NCI-H69 (cell line): ENCODE data around the gene CRYBG3.
A peak's percentile ranks its signal among the peaks of the same experiment; 100 is the strongest.
"Not testable (repeated sequence)": the region's sequence is repeated elsewhere in the genome, so short reads cannot be mapped to it uniquely, and the experiment has no call there.

Experiments used
- DNase-seq: peaks from one replicate; lab custom pipeline; 2025; lab: John Stamatoyannopoulos, UW

The CRYBG3 gene

GRCh38 chr3:97821774-97822358 lies at the start of gene CRYBG3:
Gene CRYBG3 (plus strand): TSS chr3:97822011. CDS start chr3:97822207, 196 bp downstream.
- DNase-seq = peak; percentile 92

- no peak for DNase-seq
Measured at GRCh38 chr3:97772926-97773325, 48.9 kb upstream of the CRYBG3 start.

GRCh38 chr3:97778152-97778551 lies 43.7 kb upstream of the CRYBG3 start:
- DNase-seq = no peak

GRCh38 chr3:97793420-97794019 lies 28.3 kb upstream of the CRYBG3 start:
- peak; percentile 66 for DNase-seq

GRCh38 chr3:97795951-97796350 lies 25.9 kb upstream of the CRYBG3 start:
- no peak for DNase-seq

- DNase-seq = no peak
Measured at GRCh38 chr3:97804471-97804870, 17.3 kb upstream of the CRYBG3 start.

DNA sequence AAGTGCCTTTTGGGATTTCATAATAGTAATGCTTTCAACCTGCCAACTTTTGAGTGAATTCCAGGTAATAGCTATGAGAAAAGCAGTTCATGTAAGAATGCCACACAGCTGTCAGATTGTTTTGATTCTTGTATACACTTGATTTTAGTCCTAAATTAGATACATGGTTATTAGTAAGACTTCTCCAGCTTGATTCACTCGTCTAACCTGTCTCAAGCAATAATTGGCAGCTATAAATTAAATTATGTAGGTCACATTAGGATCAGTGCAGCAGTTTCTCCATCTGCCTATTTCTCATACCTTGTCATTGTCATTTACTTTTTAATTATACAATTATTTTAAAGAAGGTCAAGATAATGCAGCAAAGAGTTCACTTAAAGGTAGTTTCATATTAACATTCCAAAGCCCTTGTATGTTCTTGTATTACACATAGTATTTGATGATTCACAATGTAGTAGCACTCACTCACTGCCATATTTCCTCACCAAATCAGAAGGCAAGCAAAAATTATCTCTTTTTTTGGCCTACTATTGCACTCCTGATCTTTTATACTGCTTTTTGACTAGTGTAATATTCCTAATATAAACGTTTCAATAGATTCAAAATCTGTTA lies 10.9 kb upstream of the CRYBG3 start:
- peak; percentile 60 for DNase-seq

- DNase-seq = peak; percentile 34
Measured at GRCh38 chr3:97815149-97815917, 6.5 kb upstream of the CRYBG3 start.

DNA sequence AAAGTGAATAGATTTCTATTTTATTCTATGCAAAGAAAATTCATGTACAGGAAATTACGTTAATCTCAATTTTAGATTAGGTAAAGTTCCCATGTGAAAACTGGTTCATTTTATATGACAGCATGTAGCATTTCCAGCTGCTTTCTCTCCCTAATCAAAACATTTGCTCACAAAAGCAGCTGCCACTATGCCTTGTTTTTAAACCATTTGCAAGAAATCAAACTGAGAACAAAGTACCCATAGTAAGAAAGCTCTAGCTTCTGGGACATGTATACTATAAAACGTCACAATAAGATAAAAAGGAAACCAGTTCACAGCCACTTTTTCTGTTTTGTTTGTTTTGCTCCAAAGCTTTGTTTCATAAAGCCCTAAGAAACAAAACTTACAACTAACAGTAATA lies 5.0 kb upstream of the CRYBG3 start:
- peak; percentile 33 for DNase-seq

DNA sequence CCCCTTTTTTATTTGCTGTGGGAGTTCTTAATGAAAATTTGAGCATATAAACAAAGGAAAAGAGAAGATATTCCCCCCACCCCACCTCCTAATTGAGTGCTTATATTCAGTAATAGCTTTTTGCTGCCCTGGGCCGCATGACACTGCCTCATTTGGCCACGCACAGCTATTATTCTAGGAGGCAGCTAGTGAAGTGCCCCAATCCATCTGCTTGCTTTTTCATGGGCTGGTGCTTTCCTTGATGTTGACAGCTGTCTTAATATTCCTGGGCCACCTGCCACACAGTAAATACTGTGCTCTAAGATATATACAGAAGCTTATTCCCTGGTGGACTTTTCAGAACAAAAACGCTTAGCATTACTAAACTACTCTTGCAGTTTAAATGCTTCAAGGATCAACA lies 3.8 kb upstream of the CRYBG3 start:
- DNase-seq = peak; percentile 96

DNA sequence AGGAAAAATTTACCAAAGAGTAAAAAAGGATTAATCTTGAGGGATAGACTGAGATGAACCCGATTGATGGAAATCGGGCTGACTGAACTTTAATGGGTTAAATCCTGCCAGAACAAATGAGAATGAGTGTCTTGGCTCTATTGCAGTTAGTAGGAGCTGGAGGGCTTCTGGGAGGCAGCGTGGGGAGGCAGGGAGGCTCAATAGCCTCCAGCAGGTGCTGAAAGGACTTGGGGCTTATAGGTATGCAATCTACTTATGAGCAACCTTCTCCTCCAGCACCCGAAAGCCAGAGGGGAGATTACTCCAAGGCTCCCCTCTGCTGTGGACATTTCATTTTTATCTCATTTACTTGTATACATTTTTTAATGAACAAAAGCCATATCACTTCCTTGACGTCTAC lies 1.0 kb upstream of the CRYBG3 start:
- DNase-seq = peak; percentile 39

- DNase-seq = peak; percentile 86
Measured at GRCh38 chr3:97821287-97821773, 481 bp upstream of the CRYBG3 start.

GRCh38 chr3:97822359-97822775 lies 556 bp downstream of the CRYBG3 start:
- DNase-seq = peak; percentile 65

DNA sequence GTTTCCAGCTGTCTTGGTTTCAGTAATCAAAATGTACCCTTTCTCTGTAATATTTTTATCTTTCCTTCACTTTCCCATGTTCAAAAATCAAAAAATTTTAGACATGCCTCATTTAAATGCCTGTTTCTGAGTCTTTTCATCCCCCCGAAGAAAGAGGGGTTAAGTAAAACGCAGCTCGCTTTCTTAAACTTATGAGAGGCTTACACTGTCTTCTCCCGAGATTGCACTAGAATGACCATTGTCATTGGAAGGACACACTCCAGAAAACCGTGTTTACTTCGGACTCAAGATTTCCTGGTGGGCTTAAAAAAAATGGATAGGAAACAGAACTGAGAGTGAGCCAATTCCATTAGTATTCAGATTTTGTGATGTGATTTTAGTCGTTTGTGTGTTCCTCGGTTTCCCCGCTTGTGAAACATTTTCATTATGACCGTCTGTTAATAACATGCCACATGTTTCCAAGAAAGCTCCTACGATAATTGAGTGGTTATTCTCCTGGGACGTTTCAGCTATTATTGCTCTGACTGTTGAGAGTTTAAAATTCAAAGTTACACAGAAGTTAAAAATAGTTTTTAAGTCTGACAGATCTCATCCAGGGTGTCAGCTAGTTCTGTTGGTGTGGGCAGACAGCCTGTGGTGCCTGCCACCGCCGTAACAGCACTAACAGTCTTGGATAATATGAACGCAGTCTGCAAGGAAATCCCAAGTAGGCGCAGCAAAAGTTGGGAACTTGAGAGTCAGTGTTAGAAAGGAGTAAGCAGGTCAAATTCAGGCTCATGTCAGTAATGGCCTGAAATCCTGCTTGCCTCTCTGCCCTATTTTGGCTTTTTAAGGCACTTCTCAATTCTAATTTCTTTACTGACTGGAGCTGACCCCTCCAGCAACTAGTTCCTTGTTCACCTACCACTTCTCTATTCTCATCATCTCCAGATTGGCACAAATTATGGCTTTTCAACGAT lies 1.5 kb downstream of the CRYBG3 start:
- peak; percentile 44 for DNase-seq

DNA sequence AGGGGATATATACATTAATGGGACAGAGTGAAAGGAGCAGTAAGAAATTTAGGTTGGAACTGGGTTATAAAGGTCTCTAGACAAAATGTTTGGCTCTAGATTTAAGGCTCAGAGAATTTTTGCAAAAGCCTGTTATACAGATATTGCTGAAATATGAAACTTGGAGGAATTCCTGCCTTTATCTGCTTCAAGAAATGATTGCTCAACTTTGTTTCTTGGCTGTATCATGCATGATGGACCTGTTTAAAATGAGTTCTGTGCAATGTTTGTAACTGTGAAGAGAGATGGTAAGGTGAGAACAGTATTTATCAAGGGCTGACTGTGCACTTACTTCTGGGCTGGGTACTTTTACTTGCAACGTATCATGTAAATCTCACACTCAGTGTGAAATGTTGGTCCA lies 3.3 kb downstream of the CRYBG3 start:
- no peak for DNase-seq

DNA sequence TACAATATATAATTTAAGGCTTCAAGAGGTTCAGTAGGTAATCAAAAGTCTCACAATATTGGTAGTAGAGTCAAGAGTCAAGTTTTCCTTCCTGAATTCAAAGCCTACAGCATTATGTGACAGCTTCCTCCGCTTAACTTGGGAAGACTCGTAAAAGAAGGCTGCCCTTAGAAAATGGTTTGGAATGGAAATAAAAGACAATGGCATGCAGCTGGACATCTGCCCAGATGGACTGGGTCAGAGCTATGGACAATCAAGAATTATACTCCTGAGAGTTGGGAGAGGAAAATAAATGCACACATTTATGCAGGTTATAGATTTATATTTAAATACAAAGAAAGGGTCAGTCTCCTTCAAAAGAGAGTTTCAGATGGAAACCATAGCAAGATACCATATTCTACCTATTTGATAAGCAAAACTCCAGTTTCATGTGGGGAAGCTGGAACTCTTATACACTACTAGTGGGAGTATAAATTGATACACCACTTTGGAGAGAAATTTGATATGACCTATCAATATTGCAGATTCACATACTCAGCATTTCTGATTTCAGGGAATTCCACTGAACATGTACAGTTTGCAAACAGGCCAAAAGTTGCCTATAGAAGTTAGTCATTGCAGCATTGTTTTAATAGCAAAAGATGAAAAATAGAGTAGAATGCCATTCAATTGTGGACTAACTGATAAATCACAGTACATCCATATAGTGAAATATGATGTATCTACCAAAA lies 6.1 kb downstream of the CRYBG3 start:
- DNase-seq = no peak

DNA sequence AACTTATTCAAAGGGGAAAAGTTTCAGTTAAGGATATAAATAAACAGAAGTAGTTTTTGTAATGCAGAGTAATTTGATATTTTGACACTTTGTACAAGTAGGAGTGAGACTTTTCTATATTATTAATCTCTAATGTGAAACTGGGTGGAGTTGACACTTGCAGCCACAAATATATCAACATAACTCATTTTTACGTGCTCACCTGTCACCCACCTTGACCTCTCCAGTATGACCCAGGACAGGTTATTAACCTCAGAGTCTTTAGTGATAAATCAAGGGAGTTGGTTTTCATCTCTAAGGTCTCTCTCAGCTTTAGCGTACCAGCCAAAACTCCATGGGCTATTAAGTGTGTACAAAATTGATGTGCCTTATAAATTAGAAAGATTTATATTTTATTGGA lies 7.4 kb downstream of the CRYBG3 start:
- peak; percentile 8 for DNase-seq

DNA sequence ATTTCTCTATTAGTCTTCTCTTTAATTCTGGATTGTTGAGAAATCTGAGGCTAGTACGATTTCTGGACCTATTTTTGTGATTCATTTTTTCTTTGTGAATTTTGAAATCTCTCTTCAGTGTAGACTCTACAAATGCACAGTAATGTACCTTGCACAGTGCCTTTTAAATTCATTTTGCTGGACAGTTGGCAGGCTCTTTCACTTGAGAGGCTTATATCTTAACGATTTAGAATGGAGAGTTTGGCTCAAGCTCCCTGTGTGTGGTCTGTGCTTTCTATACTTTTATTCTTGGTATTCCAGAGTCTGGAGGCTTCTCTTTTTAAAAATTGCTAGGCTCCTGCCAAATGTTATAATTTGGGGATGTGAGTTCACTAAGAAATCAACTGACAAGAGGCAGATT lies 8.8 kb downstream of the CRYBG3 start:
- no peak for DNase-seq

DNA sequence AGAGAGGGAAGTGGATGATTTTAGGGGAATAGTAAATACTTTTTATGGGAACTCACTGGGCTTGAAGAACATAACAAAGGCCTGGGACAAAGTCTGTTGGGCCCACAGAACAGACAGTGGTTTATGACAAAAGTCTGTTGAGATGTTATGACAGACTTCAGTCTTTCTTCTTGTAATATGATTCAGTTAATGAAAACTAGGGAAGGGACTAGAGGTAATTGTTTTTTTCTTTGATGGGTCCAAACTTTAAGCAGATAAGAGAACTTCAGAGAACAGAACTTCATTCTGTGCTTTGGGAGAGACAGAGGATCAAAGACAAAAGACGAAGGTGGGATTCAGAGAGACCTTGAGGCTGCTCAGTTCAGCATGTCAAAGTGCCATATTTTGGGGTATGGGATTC lies 9.3 kb downstream of the CRYBG3 start:
- DNase-seq = no peak

DNA sequence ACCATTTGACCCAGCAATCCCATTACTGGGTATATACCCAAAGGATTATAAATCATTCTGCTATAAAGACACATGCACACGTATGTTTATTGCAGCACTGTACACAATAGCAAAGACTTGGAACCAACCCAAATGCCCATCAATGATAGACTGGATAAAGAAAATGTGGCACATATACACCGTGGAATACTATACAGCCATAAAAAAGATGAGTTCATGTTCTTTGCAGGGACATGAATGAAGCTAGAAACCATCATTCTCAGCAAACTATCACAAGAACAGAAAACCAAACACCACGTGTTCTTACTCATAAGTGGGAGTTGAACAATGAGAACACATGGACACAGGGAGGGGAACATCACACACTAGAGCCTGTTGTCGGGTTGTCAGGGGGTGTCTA lies 11.4 kb downstream of the CRYBG3 start:
- DNase-seq = not testable (repeated sequence)

- no peak for DNase-seq
Measured at GRCh38 chr3:97835761-97836160, 13.9 kb downstream of the CRYBG3 start.
